Heart right ventricle (tissue), 16 donors: ENCODE data around the gene ARRDC4. TPM values are rescaled to one million over a fixed set of nuclear protein-coding genes. Genes with fewer than 3 reads are reported as not detected.
A peak's percentile ranks its signal among the peaks of the same experiment; 100 is the strongest.

ENCODE experiments used
- ATAC-seq, 8 donors: fragments of 200-7000 bp; cut with Tn5 transposase; one replicate each; pipeline ENCODE4 v1.9.1; 2020; ENCODE audit warnings: mild to moderate bottlenecking in 8 of 8, moderate library complexity in 8 of 8, moderate number of reproducible peaks in 1 of 8
- DNase-seq, 2 donors: peaks; one replicate each; pipeline ENCODE4 v3.0.0-alpha.2; 2020
- H3K27ac ChIP-seq, 10 donors: fragments of 200-600 bp; sonication (generic) in 2 of 10; one replicate each; pipeline versions ENCODE4 v1.5.0 to v1.8.0; 2020 to 2022; ENCODE audit warnings: mild to moderate bottlenecking in 3 of 10
- H3K27me3 ChIP-seq, 7 donors: fragments of 200-600 bp; one replicate each; pipeline ENCODE4 v1.8.0; 2021 to 2022; ENCODE audit warnings: mild to moderate bottlenecking in 2 of 7
- H3K36me3 ChIP-seq, 9 donors: fragments of 200-600 bp; sonication (generic) in 1 of 9; one replicate each; pipeline versions ENCODE4 v1.5.0 to v1.8.0; 2020 to 2022; ENCODE audit warnings: mild to moderate bottlenecking in 2 of 9
- H3K4me1 ChIP-seq, 9 donors: fragments of 200-600 bp; sonication (generic) in 1 of 9; one replicate each; pipeline versions ENCODE4 v1.5.0 to v1.8.0; 2020 to 2022; ENCODE audit warnings: mild to moderate bottlenecking in 4 of 9
- H3K4me3 ChIP-seq, 10 donors: fragments of 200-600 bp; sonication (generic) in 2 of 10; one replicate each; pipeline versions ENCODE4 v1.5.0 to v1.8.0; 2020 to 2022; ENCODE audit warnings: mild to moderate bottlenecking in 7 of 10, moderate library complexity in 2 of 10
- H3K9me3 ChIP-seq, 11 donors: fragments of 200-600 bp in 10 of 11; sonication (generic) in 2 of 11; one replicate each; pipeline versions ENCODE4 v1.5.0 to v1.8.0; 2013 to 2022; ENCODE audit warnings: mild to moderate bottlenecking in 2 of 11, control low read depth in 1 of 11, moderate library complexity in 1 of 11
- WGBS, 2 donors: extraction: QIAGEN DNeasy Blood & Tissue Kit; methylation state at CpG; one replicate each; pipeline ENCODE4 v1.1.7; 2013; ENCODE audit warnings: inconsistent platforms in 1 of 2; 5-methylcytosine and 5-hydroxymethylcytosine counted together
- intact Hi-C, 10 donors: fragments of 100-400 bp; cut with DNase I; formaldehyde crosslinking; loops; one replicate each; pipeline versions ENCODE4 v1.11.1 to v1.14.2; 2022
- polyA plus RNA-seq, 2 donors: library from polyadenylated mRNA; stranded (reverse); fragments of 200-250 nt; gene quantifications; one replicate each; pipeline ENCODE4 v1.2.3, GENCODE V29; 2013
- total RNA-seq, 10 donors: library from RNA; stranded (reverse); fragmentation: NEBNext Ultra II Directional in 3 of 10; extraction: Animal tissue kit (Norgen Biotek cat#: 25700) in 3 of 10; gene quantifications; one replicate each; pipeline versions ENCODE4 v1.2.1 to v1.2.4, GENCODE V29; 2021 to 2023
- TF ChIP-seq, protein P1 (sequence below), 9 donors: fragments of 200-600 bp; sonication (generic) in 2 of 9; IDR thresholded peaks; one replicate each; pipeline versions ENCODE4 v1.5.0 to v1.8.0; 2021 to 2022; ENCODE audit warnings: antibody characterized with exemption in 9 of 9, mild to moderate bottlenecking in 5 of 9, moderate library complexity in 1 of 9
- donor health status: Arrhythmogenic right ventricular cardiomyopathy.
- donor health status: ischemic (EF 13 %, LVEDD 7.1; RV severe dilation, severe dysfunction).
- donor health status: healthy with polysubstance abuse.
- donor health status: DM: no; HTN: yes; CAD: no.
- donor health status: DM: no; HTN: no; CAD: no.
- donor health status: ischemic (EF 25% LVEDD 6.9; RV normal size, moderate dysfunction).
- donor health status: ischemic (EF 25% LVEDD 5.7; RV mildly dilated, moderate dysfunction).
- donor health status: healthy.
- donor health status: DM: yes; HTN: yes; CAD: no.
- donor health status: Ischemic cardiomyopathy.
- donor health status: ischemic (EF 35%, LVEDD 5.7; RV mildly dilated, moderate dysfunction).
- donor health status: nonischemic (EF 11% LVEDD 7.7; RV severe dilation, severe dysfunction).
- donor health status: DM: yes; HTN: yes; CAD: no.
- donor health status: PGD.
- donor health status: ischemic (EF 29% LVEDD 5.4; RV normal size, mild dysfunction).
- donor health status: nonischemic (EF 23%, LVEDD 6.1; RV moderate dilation, normal function).

The ARRDC4 gene
- total and polyA plus RNA-seq, 12 donors, result 8.2 to 26.4 (median 14.5) TPM

DNA sequence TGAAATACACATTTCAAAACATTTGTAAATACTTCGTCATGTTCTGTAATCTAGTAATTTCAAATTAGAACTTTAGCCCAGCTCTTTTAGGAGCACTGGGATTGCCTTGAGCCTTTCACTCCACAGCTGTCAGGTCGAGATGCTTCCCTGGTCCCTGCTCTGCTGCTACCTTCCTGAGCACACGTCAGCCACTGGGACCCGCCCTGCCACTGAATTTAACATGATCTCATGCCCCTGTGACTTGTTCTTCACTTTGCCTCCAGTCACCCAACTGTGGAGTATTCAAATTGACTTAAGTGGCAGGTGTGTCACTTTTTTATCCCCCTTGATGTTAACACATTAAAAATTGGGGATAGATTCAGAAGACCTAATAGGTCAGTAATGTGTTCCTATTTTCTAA is 3.3 kb downstream of the ARRDC4 start:
- H3K4me1 ChIP-seq, result peaks cover 0 to 75% (median 19%) of the 10 kb centered on the region in 9 donors
- intact Hi-C loops, result loop anchor here in 1 of 10 donors (10.0 kb wide), 1 partner anchor 59 kb away; no protein-coding TSS in a partner anchor
- 63 to 67% methylated on average over 4 of the region's 4 CpGs for WGBS, 2 donors
- TF ChIP-seq, protein P1, sequence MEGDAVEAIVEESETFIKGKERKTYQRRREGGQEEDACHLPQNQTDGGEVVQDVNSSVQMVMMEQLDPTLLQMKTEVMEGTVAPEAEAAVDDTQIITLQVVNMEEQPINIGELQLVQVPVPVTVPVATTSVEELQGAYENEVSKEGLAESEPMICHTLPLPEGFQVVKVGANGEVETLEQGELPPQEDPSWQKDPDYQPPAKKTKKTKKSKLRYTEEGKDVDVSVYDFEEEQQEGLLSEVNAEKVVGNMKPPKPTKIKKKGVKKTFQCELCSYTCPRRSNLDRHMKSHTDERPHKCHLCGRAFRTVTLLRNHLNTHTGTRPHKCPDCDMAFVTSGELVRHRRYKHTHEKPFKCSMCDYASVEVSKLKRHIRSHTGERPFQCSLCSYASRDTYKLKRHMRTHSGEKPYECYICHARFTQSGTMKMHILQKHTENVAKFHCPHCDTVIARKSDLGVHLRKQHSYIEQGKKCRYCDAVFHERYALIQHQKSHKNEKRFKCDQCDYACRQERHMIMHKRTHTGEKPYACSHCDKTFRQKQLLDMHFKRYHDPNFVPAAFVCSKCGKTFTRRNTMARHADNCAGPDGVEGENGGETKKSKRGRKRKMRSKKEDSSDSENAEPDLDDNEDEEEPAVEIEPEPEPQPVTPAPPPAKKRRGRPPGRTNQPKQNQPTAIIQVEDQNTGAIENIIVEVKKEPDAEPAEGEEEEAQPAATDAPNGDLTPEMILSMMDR (IDR thresholded peaks at IDR 0.05), result no peak
- ATAC-seq, result no peak
- no peak for DNase-seq
- no peaks in the 10 kb centered on the region for H3K9me3 ChIP-seq
- H3K4me3 ChIP-seq, result no peak overlapping the region
- H3K36me3 ChIP-seq, result peaks cover 0 to 38% (median 5%) of the 10 kb centered on the region in 9 donors
- H3K27ac ChIP-seq, result peak overlapping the region in 3 of 10 donors; percentile 4 to 33 (median 5)
- no peaks in the 10 kb centered on the region for H3K27me3 ChIP-seq

- no peaks in the 10 kb centered on the region for H3K9me3 ChIP-seq
- DNase-seq (no peak), ATAC-seq (no peak)
- TF ChIP-seq, protein P1 (IDR thresholded peaks at IDR 0.05), result no peak
- peaks cover 0 to 66% (median 15%) of the 10 kb centered on the region in 9 donors for H3K4me1 ChIP-seq
- WGBS, 2 donors, result 50 to 59% methylated on average over 2 of the region's 2 CpGs
- no peaks in the 10 kb centered on the region for H3K27me3 ChIP-seq
- intact Hi-C loops, result loop anchor here in 1 of 10 donors (10.0 kb wide), 1 partner anchor 61 kb away; no protein-coding TSS in a partner anchor
- peak overlapping the region in 4 of 10 donors; percentile 5 to 37 (median 12) for H3K27ac ChIP-seq
- no peak overlapping the region for H3K4me3 ChIP-seq
- peaks cover 0 to 62% (median 26%) of the 10 kb centered on the region in 9 donors for H3K36me3 ChIP-seq
Observed at GRCh38 chr15:97966246-97966645, 5.7 kb downstream of the ARRDC4 start.

DNA sequence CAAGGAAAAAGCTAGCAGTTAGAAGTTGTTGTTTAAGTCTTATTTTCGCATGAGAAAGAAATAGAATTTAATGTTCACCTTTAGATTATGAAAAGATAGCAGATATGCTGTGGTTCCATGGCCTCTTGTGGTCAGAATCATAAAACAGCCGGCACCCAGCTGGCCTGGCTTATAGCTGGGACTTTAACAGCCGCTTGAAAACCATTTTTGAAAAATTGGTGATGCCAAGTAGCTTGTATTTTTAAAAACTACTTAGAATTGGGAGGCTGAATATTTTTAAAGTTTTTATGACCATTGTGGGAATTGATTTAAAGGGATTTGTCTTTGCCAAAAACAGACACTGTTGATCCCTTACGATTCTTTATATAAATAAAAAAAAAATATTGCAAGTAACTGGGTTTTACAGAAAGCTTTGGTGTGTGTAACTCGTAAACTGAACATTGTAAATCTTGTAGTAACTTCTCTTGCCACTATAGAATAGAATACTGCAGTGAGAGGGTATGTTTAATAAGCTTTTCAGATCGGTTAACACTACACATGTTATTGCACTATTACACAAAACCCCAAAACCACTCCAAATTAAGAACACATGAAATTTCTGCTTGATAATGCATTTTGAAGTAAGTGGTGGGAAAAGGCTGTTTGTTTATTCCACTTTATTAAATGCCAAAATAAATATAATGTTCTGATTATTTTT is 6.6 kb downstream of the ARRDC4 start:
- DNase-seq (no peak), ATAC-seq (no peak)
- WGBS, 2 donors, result 78 to 81% methylated on average over 6 of the region's 6 CpGs
- Histone ChIP-seq H3K27ac (no peak overlapping the region), H3K4me1 (peaks cover 0 to 64% (median 7%) of the 10 kb centered on the region in 9 donors), H3K9me3 (no peaks in the 10 kb centered on the region), H3K36me3 (peaks cover 0 to 71% (median 33%) of the 10 kb centered on the region in 9 donors), H3K4me3 (no peak overlapping the region), H3K27me3 (no peaks in the 10 kb centered on the region)
- TF ChIP-seq, protein P1 (IDR thresholded peaks at IDR 0.05), result no peak
- intact Hi-C loops, result loop anchor here in 1 of 10 donors (10.0 kb wide), 1 partner anchor 62 kb away; no protein-coding TSS in a partner anchor

GRCh38 chr15:97967881-97968280 is 7.4 kb downstream of the ARRDC4 start:
- no peak overlapping the region for H3K4me3 ChIP-seq
- ATAC-seq (no peak), DNase-seq (no peak)
- H3K36me3 ChIP-seq, result peaks cover 0 to 79% (median 40%) of the 10 kb centered on the region in 9 donors
- H3K4me1 ChIP-seq, result peaks cover 0 to 56% (median 7%) of the 10 kb centered on the region in 9 donors
- 84 to 89% methylated on average over 2 of the region's 2 CpGs for WGBS, 2 donors
- no peak overlapping the region for H3K27ac ChIP-seq
- no peaks in the 10 kb centered on the region for H3K9me3 ChIP-seq
- no peaks in the 10 kb centered on the region for H3K27me3 ChIP-seq
- TF ChIP-seq, protein P1 (IDR thresholded peaks at IDR 0.05), result no peak
- intact Hi-C loops, result loop anchor here in 1 of 10 donors (10.0 kb wide), 1 partner anchor 63 kb away; no protein-coding TSS in a partner anchor
